ENCODE results near the gene PTBP1. TPM values are rescaled to one million over a fixed set of nuclear protein-coding genes. Genes with fewer than 3 reads are reported as not detected.
A peak's percentile ranks its signal among the peaks of the same experiment; 100 is the strongest.

PTBP1 gene
- total and polyA plus RNA-seq, 2 of the 13 experiments (the other 11 are each of a cell fraction or from before 2014, with no cell fraction given) = 195 to 288 TPM

- TF ChIP-seq ZFP90 (CRISPR knock-in tag; IDR thresholded peaks at IDR 0.05; ENCODE audit: borderline replicate concordance) (no peak), PRDM10 (CRISPR knock-in tag; IDR thresholded peaks at IDR 0.05; ENCODE audit: low read depth) (no peak), ARID3A (IDR thresholded peaks at IDR 0.05; ENCODE audit: low read depth, low read length) (no peak), ZNF256 (CRISPR knock-in tag; conservative IDR thresholded peaks at IDR 0.05) (no peak), SRSF1 (optimal IDR thresholded peaks at IDR 0.05; ENCODE audit: low read depth, low read length) (no peak), ZNF143 (CRISPR knock-in tag; IDR thresholded peaks at IDR 0.05) (no peak), ATF5 (CRISPR knock-in tag; IDR thresholded peaks at IDR 0.05; ENCODE audit: low read depth) (no peak), TFDP1 (CRISPR knock-in tag; IDR thresholded peaks at IDR 0.05; ENCODE audit: borderline replicate concordance) (peak; percentile 94), ZNF747 (CRISPR knock-in tag; IDR thresholded peaks at IDR 0.05; ENCODE audit: borderline replicate concordance) (no peak), XRCC5 (optimal IDR thresholded peaks at IDR 0.05; ENCODE audit: low read length) (no peak), MTF2 (CRISPR knock-in tag; IDR thresholded peaks at IDR 0.05; ENCODE audit: borderline replicate concordance) (no peak), ZNF564 (CRISPR knock-in tag; IDR thresholded peaks at IDR 0.05) (0 out of 2 replicates have a peak, but pooled peaks have one; percentile 39), ATF1 (CRISPR knock-in tag; IDR thresholded peaks at IDR 0.05) (no peak), FOXA3 (CRISPR knock-in tag; IDR thresholded peaks at IDR 0.05) (no peak; the same call in 1 of the 2 replicates), UBTF (CRISPR knock-in tag; IDR thresholded peaks at IDR 0.05) (no peak), ZNF597 (CRISPR knock-in tag; IDR thresholded peaks at IDR 0.05) (no peak)
Measured at GRCh38 chr19:797528-798414, 519 bp downstream of the PTBP1 start (continued).
